AG10803 (cell line): Measurements from ENCODE around the gene GPATCH2.
"Not testable (repeated sequence)": the region's sequence is repeated elsewhere in the genome, so short reads cannot be mapped to it uniquely, and the experiment has no call there.

Experiments
- DNase-seq: peaks from one replicate; pipeline ENCODE4 v3.0.0; 2010; ENCODE audit warnings: low read depth
- H3K4me3 ChIP-seq: 2 replicates; pipeline ENCODE4 v1.5.1; 2011; ENCODE audit warnings: mild to moderate bottlenecking, low read length, control low read depth
- CTCF ChIP-seq: conservative IDR thresholded peaks from 2 replicates; pipeline ENCODE4 v1.5.1; 2011; ENCODE audit warnings: mild to moderate bottlenecking, low read length, control low read depth, inconsistent platforms

GPATCH2 gene

GRCh38 chr1:217585577-217585976, 45.3 kb downstream of the GPATCH2 start:
- no peak overlapping the region for H3K4me3 ChIP-seq
- no peak for TF ChIP-seq CTCF
- peak; percentile 32 for DNase-seq

GRCh38 chr1:217584286-217584811, 46.5 kb downstream of the GPATCH2 start:
- not testable (repeated sequence) for DNase-seq, H3K4me3 ChIP-seq

GRCh38 chr1:217577336-217577735, 53.6 kb downstream of the GPATCH2 start:
- DNase-seq: no peak
- no peak for TF ChIP-seq CTCF
- no peak overlapping the region for H3K4me3 ChIP-seq

GRCh38 chr1:217574265-217574949, 56.5 kb downstream of the GPATCH2 start:
- no peak for DNase-seq
- no peak for TF ChIP-seq CTCF
- H3K4me3 ChIP-seq: no peak overlapping the region

- no peak for TF ChIP-seq CTCF
- peak; percentile 64 for DNase-seq
- no peak overlapping the region for H3K4me3 ChIP-seq
Observed at GRCh38 chr1:217569021-217569420, 61.9 kb downstream of the GPATCH2 start.

GRCh38 chr1:217568200-217568599, 62.7 kb downstream of the GPATCH2 start:
- DNase-seq: no peak
- H3K4me3 ChIP-seq: no peak overlapping the region
- no peak for TF ChIP-seq CTCF

GRCh38 chr1:217564833-217565232, 66.1 kb downstream of the GPATCH2 start:
- no peak overlapping the region for H3K4me3 ChIP-seq
- no peak for TF ChIP-seq CTCF
- no peak for DNase-seq
